Measurements from ENCODE around the gene CCBE1.
"Not testable (repeated sequence)": the region's sequence is repeated elsewhere in the genome, so short reads cannot be mapped to it uniquely, and the experiment has no call there.

Gene CCBE1

DNA sequence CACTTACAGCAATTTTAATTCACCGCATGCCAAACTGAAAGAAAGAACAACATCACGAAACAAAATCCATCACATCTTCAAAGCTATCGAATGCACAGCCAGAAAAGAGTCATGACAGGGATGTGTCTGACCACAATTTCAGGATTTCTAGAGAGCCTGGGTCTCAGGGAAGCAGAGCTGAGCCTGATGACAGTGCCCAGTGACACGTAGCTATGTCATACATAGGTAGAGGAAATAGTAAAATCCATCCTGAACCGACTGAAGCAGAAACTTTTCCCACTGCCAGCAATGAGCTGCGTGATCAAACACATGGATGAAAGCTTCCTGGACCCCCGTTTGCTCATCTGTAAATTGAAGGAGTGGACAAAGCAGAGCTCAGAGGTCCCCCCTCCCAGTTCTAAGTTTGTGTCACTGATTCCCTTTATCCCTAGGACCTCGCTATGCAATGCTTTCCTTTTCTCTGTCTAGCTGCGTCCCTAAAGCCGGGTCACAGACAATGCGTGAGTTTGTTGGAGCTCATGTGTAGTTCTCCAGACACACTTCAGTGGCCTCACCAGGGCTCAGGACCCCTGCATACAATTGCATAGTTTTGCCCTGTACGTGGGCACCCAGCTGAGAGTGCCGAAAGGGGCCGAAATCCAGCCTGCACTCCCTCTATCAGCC, 37.6 kb downstream of the CCBE1 start:
- Mint-ChIP-seq H3K27me3 (peaks cover 19% of the 10 kb centered on the region), H3K4me3 (no peak overlapping the region), H3K27ac (no peak overlapping the region), H3K4me1 (no peaks in the 10 kb centered on the region), H3K9me3 (peaks cover 6% of the 10 kb centered on the region), H3K36me3 (no peaks in the 10 kb centered on the region)
- no peak for ATAC-seq

DNA sequence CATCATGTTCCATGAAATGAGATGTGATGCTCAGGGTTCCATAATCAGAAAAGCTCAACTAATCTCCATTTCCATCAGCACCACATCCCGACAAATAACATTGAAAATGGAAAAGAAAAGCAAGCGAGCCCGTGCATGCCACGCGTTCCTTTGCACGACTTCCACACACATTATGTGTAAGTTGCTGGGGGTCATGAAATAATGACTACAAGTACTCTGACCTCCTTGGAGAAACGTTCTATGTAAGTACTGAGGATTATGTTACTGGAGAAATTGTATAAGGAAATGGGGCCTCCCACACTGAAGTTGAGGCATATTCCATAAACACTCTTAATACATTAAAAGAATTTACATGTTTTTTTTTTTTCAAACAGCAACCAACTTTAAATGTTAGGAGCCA, 38.3 kb downstream of the CCBE1 start:
- no peaks in the 10 kb centered on the region for H3K36me3 Mint-ChIP-seq
- H3K9me3 Mint-ChIP-seq = peaks cover 4% of the 10 kb centered on the region
- no peak overlapping the region for H3K27ac Mint-ChIP-seq
- ATAC-seq = no peak
- H3K4me1 Mint-ChIP-seq = no peaks in the 10 kb centered on the region
- no peak overlapping the region for H3K4me3 Mint-ChIP-seq
- peaks cover 19% of the 10 kb centered on the region for H3K27me3 Mint-ChIP-seq

DNA sequence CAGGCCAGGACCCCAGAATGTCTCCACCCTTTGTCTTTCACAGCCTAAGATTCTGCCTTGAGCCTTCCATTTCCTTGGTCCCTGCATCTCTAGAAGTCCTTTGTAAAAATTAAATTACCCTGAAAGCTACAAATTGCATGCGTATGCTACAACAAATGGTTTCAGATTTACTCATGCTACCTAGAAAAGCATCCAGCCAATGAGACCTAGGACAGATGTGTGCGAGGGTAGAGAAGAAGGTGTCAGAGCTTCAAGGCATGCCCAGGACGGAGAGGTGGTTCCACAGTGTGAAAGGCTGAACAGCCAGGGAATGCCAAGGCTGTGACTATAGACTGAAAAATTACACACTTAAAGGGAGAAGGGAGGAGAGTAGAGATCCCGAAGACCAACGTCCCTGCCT, 40.2 kb downstream of the CCBE1 start:
- Mint-ChIP-seq H3K36me3 (no peaks in the 10 kb centered on the region), H3K4me1 (no peaks in the 10 kb centered on the region), H3K27me3 (peaks cover 10% of the 10 kb centered on the region), H3K4me3 (no peak overlapping the region), H3K9me3 (no peaks in the 10 kb centered on the region), H3K27ac (no peak overlapping the region)
- no peak for ATAC-seq

DNA sequence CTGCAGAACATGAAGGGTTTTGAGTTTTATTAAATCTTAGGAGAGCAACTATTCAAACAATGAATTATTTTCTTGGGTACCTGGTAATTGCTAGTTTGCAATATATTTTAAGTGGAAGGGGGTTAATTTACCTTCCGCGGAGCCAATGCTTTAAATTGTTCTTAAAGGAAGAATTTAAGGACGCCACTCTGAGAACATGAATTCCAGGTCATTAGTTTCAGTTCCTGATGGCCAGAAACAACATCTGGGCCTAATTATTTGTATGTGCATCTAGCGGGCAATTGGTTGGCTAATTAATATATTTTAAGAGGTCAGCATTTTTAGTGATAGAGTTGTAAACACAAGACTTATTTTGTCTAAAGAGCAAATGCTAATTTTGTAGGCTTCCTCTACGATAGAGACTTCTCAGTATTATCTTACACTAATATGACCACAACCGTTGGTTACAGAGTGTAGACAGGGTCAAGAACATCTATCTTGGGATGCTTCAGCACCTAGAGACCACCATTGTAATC, 40.8 kb downstream of the CCBE1 start:
- Mint-ChIP-seq H3K9me3 (no peaks in the 10 kb centered on the region), H3K4me3 (no peak overlapping the region), H3K27ac (no peak overlapping the region), H3K27me3 (peaks cover 10% of the 10 kb centered on the region), H3K4me1 (no peaks in the 10 kb centered on the region), H3K36me3 (no peaks in the 10 kb centered on the region)
- ATAC-seq = no peak

DNA sequence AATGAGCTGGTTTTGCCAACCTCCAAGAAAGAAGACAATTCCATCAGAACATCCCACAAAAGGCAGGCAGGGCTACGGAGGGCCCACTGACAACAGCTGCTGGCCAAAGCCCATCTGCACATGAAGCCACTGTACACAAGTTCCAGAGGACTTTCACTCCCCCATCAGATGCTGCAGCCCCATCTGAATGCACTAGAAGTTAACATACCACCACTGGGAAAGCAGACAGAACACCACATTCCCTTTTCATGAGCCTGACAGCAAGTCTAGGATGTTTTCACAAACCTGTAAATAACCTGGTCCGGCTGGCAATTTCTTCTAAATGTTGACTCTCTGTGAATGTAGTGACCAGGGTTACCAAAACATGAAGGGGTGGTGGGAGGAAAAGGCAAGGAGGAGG, 41.5 kb downstream of the CCBE1 start:
- Mint-ChIP-seq H3K36me3 (no peaks in the 10 kb centered on the region), H3K27me3 (peaks cover 10% of the 10 kb centered on the region), H3K9me3 (no peaks in the 10 kb centered on the region), H3K27ac (no peak overlapping the region), H3K4me3 (no peak overlapping the region), H3K4me1 (no peaks in the 10 kb centered on the region)
- no peak for ATAC-seq

DNA sequence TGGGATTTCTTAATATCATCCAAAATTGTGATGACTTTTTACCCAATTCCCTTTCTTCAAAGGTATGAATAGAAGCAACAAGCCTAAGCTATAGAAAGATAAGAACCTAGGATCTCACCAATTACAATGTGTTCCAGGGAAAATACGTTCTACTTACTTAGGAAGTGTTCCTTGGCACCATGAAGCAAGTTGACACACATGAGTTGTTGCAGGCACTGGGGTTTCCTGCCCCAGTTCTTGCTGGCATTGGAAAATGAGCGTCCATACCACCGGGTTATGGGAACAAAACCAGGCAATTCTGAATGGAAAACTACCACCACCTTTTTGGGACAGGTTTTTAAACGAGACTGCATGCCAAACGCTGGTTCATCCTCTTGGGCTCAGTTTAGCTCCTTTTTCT, 46.2 kb downstream of the CCBE1 start:
- Mint-ChIP-seq H3K27me3 (no peaks in the 10 kb centered on the region), H3K4me1 (no peaks in the 10 kb centered on the region), H3K9me3 (no peaks in the 10 kb centered on the region), H3K27ac (no peak overlapping the region), H3K4me3 (no peak overlapping the region), H3K36me3 (no peaks in the 10 kb centered on the region)
- no peak for ATAC-seq

DNA sequence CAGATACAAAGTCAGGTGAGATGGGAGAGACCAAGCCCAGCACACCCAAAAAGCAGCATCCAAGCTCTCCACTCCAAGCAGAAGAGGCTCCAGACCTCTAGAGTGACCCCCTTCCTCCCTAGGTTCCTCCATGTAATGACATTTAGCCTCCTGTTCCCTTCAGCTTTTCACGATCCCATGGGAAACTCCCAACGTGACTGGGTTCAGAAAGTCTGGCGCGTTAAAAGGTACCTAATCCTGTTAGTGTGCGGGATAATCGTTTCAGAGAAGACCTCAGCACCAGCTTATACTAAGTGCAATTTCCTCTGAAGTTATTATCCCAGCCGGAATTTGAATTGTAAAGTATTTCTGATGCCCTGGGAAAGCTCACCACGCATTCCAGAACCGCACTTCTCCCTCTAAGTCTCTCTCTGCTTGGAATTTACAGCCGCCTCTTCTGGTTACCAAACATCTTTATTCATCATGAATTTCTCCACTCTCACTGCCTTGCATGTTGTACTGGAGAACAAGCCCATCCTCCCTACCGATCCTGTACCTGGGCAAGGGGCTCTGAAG, 46.9 kb downstream of the CCBE1 start:
- H3K4me3 Mint-ChIP-seq = no peak overlapping the region
- H3K27ac Mint-ChIP-seq = no peak overlapping the region

DNA sequence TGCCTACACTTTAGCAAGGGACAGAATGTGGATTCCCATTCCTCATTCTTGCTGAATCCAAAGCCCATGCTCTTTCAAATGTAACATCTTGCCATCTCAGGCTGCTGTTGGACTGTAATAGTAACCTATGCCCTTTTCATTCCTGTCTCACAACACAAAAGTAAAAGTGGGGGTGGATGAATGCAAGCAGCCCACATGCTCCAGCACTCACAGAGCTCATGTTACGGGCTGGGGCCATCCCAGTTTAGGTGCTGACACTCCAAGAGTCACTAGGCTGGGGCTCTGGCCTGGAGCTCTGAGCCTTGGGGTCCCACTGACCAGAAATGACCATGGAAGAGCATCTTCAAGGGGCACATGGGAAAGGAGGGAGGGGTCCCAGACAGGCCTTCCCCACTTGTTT, 47.6 kb downstream of the CCBE1 start:
- H3K27me3 Mint-ChIP-seq = peaks cover 4% of the 10 kb centered on the region
- no peak overlapping the region for H3K4me3 Mint-ChIP-seq
- H3K27ac Mint-ChIP-seq = no peak overlapping the region
- no peaks in the 10 kb centered on the region for H3K9me3 Mint-ChIP-seq
- no peaks in the 10 kb centered on the region for H3K4me1 Mint-ChIP-seq
- H3K36me3 Mint-ChIP-seq = no peaks in the 10 kb centered on the region
- no peak for ATAC-seq

More for the DNA sequence above, 46.9 kb downstream of the CCBE1 start:
- ATAC-seq = no peak
- Mint-ChIP-seq H3K36me3 (no peaks in the 10 kb centered on the region), H3K4me1 (no peaks in the 10 kb centered on the region), H3K9me3 (no peaks in the 10 kb centered on the region), H3K27me3 (no peaks in the 10 kb centered on the region)

DNA sequence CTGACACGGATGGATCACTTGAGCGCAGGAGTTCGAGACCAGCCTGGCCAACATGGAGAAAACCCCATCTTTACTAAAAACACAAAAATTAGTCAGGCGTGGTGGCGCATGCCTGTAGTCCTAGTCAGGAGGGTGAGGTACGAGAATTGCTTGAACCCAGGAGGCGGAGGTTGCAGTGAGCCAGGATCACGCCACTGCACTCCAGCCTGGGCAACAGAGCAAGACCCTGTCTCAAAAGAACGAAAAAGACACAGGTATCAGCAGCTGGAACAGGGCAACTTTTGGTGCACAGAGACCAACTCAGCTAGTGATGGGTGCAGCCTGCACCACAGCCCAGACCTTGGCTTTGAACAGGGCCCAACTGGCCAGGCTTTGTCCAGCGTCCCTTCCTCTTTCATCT, 48.8 kb downstream of the CCBE1 start:
- not testable (repeated sequence) for H3K27ac Mint-ChIP-seq, H3K4me3 Mint-ChIP-seq, H3K4me1 Mint-ChIP-seq, ATAC-seq, H3K27me3 Mint-ChIP-seq, H3K9me3 Mint-ChIP-seq, H3K36me3 Mint-ChIP-seq

DNA sequence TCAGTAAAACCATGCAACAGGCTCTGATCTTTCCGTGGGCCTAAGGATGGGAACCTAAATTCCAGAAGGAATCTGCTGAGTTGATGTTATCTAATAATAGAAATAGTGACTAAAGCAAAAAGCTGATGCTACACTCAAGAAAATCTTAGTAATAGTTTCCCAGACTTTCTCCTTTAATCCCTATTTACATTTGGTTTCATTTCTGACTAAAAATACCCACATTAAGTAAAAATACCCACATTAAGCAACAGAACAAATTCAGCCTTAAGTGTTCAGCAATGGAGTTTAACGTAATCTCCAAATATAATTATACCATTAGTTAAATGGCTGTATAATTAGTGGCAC, 50.3 kb downstream of the CCBE1 start:
- H3K4me1 Mint-ChIP-seq = no peaks in the 10 kb centered on the region

DNA sequence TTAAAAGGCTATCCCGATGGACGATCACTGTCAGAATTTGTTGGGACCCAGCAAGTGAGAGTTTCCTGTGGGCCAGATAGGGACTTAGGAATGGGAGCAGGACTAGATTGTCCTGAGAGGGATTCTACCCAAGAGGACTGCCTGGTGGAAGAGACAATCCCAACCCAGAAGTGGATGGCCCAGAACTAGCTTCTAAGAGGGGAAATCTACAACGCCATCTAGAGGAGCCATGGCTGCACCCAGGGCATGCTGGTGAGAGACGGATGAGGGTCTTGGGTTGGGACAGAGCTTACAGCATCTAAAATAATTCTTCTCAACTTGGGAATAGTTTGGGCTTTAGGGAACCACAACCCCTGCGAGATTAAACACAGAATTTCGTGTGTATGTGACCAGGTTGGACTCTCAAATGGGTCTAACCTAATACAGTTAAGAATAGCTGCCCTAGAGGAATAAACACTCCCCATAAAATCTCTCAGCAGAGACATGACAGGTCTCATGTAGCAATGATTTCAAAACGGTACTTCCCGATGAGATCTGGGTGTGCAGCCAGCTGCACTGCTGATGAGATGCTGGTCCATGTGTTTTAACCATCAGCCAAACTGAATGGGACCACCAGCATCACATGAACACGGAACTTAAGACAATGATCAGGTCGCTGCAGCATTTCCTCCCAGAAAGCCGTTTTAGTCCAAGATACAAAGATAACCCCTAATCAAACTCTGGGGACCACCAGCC, 50.8 kb downstream of the CCBE1 start:
- Mint-ChIP-seq H3K4me1 (no peaks in the 10 kb centered on the region), H3K4me3 (no peak overlapping the region), H3K27me3 (peaks cover 9% of the 10 kb centered on the region), H3K9me3 (no peaks in the 10 kb centered on the region), H3K27ac (no peak overlapping the region), H3K36me3 (no peaks in the 10 kb centered on the region)
- no peak for ATAC-seq

More for the DNA sequence above, 50.3 kb downstream of the CCBE1 start:
- Mint-ChIP-seq H3K4me3 (no peak overlapping the region), H3K9me3 (no peaks in the 10 kb centered on the region), H3K27ac (no peak overlapping the region), H3K27me3 (peaks cover 9% of the 10 kb centered on the region), H3K36me3 (no peaks in the 10 kb centered on the region)
- no peak for ATAC-seq

DNA sequence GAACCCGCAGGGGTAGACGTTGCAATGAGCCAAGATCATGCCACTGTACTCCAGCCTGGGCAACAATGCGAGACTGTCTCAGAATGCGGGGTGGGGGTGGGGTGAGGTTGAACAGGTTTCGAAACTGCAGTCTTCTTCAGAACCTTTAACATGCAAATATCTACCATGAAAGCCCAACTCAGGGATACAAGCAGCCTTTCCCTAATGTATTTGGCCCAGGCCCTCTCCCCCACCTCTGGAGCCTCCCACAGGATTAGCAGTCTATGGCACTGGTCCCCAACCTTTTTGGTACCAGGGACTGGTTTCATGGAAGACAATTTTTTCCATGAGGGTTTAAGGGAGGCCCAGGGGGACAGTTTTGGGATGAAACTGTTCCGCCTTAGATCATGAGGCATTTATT, 53.5 kb downstream of the CCBE1 start:
- no peaks in the 10 kb centered on the region for H3K9me3 Mint-ChIP-seq
- H3K36me3 Mint-ChIP-seq = no peaks in the 10 kb centered on the region
- H3K27ac Mint-ChIP-seq = no peak overlapping the region
- H3K4me3 Mint-ChIP-seq = no peak overlapping the region
- H3K4me1 Mint-ChIP-seq = no peaks in the 10 kb centered on the region
- ATAC-seq = no peak
- H3K27me3 Mint-ChIP-seq = peaks cover 9% of the 10 kb centered on the region

DNA sequence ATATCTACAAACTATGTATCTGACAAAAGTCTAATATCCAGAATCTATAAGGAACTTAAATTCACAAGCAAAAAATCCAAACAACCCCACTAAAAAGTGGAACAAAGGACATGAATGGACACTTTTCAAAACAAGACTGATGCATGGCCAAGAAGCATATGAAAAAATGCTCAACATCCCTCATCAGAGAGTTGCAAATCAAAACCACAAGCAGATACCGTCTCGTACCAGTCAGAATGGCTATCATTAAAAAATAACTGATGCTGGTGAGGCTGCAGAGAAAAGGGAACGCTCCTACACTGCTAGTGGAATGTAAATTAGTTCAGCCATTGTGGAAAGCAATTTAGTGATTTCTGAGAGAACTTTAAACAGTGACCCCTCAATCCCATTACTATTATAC, 56.5 kb downstream of the CCBE1 start:
- H3K9me3 Mint-ChIP-seq = no peaks in the 10 kb centered on the region
- no peaks in the 10 kb centered on the region for H3K4me1 Mint-ChIP-seq
- no peak overlapping the region for H3K4me3 Mint-ChIP-seq
- no peak for ATAC-seq
- peaks cover 9% of the 10 kb centered on the region for H3K27me3 Mint-ChIP-seq
- H3K36me3 Mint-ChIP-seq = no peaks in the 10 kb centered on the region
- H3K27ac Mint-ChIP-seq = no peak overlapping the region

DNA sequence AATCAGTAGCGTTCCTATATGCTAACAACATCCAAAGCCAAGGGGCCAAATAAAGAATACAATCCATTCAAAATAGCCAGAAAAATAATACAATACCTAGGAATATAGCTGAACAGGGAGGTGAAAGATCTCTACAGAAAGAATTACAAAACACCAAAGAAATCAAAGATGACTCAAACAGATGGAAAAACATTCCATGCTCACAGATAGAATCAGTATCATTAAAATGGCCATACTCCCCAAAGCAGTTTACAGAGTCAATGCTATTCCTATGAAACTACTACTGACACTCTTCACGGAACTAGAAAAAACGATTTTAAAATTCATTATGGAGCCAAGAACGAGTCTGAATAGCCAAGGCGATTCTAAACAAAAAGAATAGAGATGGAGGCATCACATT, 57.4 kb downstream of the CCBE1 start:
- Mint-ChIP-seq H3K27ac (no peak overlapping the region), H3K4me1 (no peaks in the 10 kb centered on the region), H3K4me3 (no peak overlapping the region), H3K9me3 (no peaks in the 10 kb centered on the region), H3K36me3 (no peaks in the 10 kb centered on the region), H3K27me3 (peaks cover 10% of the 10 kb centered on the region)
- no peak for ATAC-seq

DNA sequence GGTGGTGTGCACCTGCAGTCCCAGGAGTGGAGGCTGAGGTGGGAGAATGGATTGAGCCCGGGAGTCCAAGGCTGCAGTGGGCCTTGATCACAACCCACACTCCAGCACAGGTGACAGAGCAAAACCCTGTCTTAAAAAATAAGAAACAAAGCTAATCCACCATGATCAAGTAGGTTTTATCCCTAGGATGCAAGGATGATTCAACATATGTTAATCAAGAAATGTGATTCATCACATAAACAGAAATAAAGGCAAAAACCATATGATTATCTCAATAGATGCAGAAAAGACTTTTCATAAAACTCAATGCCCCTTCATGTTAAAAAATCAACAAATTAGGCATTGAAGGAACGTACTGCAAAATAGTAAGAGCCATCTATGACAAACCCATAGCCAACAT, 58.1 kb downstream of the CCBE1 start:
- H3K27ac Mint-ChIP-seq = no peak overlapping the region

DNA sequence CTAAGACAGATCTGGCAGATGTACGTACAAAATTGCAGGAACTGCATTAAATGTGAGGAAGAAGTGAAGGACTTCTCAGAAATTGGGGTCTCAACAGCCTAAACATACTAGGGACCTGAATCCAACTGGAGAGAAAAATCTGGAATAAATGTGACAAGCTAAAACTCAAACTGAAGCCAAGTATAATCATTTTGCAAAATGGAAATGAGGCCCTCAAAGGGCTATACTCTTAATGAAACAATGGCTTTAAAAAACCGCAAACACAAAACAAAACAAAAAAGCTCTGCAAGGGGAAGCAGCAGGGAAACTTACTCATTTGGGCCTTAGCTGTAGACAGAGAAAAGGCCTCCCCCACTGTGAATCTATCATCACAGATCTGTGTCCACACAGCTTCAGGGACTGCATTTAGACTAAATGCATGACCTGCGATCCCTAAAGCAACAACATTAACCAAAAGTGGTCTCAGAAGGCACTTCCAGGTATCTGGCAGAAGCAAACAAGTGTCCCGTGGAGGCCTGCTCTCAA, 63.2 kb downstream of the CCBE1 start:
- no peak overlapping the region for H3K4me3 Mint-ChIP-seq
- H3K9me3 Mint-ChIP-seq = no peaks in the 10 kb centered on the region
- H3K27me3 Mint-ChIP-seq = peaks cover 19% of the 10 kb centered on the region
- no peaks in the 10 kb centered on the region for H3K36me3 Mint-ChIP-seq
- H3K27ac Mint-ChIP-seq = no peak overlapping the region
- no peaks in the 10 kb centered on the region for H3K4me1 Mint-ChIP-seq
- no peak for ATAC-seq

More for the DNA sequence above, 58.1 kb downstream of the CCBE1 start:
- Mint-ChIP-seq H3K27me3 (peaks cover 10% of the 10 kb centered on the region), H3K9me3 (no peaks in the 10 kb centered on the region), H3K36me3 (no peaks in the 10 kb centered on the region), H3K4me1 (no peaks in the 10 kb centered on the region), H3K4me3 (no peak overlapping the region)
- no peak for ATAC-seq
